ENCODE measurements around the gene BNC2.

DNA sequence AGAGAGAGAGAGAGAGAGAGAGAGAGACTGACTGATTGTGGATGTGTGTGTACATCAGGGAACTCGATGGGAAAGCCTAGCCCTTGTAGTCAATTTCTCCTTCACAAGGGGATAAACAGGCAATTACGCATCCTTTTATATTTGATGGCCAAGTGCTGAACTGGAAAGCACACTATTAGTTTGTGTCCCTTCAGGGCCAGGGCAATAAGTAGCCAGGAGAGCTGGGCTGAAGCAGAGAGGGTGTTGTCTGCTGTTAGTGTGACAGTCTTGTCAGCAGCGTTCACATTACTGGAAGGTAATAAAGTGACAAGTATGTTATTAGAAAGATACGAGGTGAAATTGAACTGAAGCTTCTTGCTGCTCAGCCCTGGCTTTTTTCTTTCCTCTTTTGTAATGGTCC, 457.7 kb downstream of the BNC2 start:
- TF ChIP-seq, protein P1, sequence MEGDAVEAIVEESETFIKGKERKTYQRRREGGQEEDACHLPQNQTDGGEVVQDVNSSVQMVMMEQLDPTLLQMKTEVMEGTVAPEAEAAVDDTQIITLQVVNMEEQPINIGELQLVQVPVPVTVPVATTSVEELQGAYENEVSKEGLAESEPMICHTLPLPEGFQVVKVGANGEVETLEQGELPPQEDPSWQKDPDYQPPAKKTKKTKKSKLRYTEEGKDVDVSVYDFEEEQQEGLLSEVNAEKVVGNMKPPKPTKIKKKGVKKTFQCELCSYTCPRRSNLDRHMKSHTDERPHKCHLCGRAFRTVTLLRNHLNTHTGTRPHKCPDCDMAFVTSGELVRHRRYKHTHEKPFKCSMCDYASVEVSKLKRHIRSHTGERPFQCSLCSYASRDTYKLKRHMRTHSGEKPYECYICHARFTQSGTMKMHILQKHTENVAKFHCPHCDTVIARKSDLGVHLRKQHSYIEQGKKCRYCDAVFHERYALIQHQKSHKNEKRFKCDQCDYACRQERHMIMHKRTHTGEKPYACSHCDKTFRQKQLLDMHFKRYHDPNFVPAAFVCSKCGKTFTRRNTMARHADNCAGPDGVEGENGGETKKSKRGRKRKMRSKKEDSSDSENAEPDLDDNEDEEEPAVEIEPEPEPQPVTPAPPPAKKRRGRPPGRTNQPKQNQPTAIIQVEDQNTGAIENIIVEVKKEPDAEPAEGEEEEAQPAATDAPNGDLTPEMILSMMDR (IDR thresholded peaks at IDR 0.05) = no peak
- TF ChIP-seq EZH2phosphoT487 (IDR thresholded peaks at IDR 0.05) = no peak
